ENCODE data around the gene MAGI2. TPM values are rescaled to one million over a fixed set of nuclear protein-coding genes. Genes with fewer than 3 reads are reported as not detected.

The MAGI2 gene
- total and polyA plus RNA-seq, 2 donors from 2014 or later: 4.4 to 9.0 TPM

DNA sequence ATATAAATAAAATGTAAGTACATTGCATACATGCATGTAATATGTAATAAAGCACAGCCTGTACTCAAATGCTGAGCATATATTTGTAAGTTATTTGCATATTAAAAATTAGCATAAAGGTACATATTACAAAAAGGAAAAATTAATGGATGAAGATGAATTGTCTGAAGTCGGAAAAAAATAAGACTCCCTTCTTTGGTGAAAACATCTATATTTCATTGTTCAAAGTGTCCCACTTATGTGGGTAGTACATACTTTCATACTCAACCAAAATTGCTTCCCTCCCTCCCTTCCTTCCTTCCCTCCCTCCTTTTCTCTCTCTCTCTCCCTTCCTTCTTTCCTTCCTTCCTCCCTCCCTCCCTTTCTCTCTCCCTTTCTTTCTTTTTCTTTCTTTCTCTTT is 498.1 kb downstream of the MAGI2 start:
- Histone ChIP-seq H3K9me3 (ENCODE audit: control insufficient read depth in 2 of 3, insufficient read depth in 1 of 3, low read length in 3 of 3) (no peaks in the 10 kb centered on the region), H3K4me3 (ENCODE audit: low read length in 3 of 3) (no peak overlapping the region), H3K36me3 (ENCODE audit: control insufficient read depth in 2 of 3, insufficient read depth in 3 of 3, low read length in 3 of 3) (no peaks in the 10 kb centered on the region), H3K9ac (ENCODE audit: low read length in 3 of 3) (no peak overlapping the region), H3K4me1 (ENCODE audit: control insufficient read depth in 2 of 3, insufficient read depth in 2 of 3, low read depth in 1 of 3, low read length in 3 of 3) (no peaks in the 10 kb centered on the region), H3K27ac (ENCODE audit: low read depth in 2 of 2, low read length in 2 of 2) (no peak overlapping the region), H3K27me3 (ENCODE audit: control insufficient read depth, insufficient read depth, low read length) (no peaks in the 10 kb centered on the region)
- FAIRE-seq (no peak), DNase-seq (no peak)
- intact Hi-C loops (cut with DNase I): no loop called here
- TF ChIP-seq, protein P1, sequence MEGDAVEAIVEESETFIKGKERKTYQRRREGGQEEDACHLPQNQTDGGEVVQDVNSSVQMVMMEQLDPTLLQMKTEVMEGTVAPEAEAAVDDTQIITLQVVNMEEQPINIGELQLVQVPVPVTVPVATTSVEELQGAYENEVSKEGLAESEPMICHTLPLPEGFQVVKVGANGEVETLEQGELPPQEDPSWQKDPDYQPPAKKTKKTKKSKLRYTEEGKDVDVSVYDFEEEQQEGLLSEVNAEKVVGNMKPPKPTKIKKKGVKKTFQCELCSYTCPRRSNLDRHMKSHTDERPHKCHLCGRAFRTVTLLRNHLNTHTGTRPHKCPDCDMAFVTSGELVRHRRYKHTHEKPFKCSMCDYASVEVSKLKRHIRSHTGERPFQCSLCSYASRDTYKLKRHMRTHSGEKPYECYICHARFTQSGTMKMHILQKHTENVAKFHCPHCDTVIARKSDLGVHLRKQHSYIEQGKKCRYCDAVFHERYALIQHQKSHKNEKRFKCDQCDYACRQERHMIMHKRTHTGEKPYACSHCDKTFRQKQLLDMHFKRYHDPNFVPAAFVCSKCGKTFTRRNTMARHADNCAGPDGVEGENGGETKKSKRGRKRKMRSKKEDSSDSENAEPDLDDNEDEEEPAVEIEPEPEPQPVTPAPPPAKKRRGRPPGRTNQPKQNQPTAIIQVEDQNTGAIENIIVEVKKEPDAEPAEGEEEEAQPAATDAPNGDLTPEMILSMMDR (IDR thresholded peaks at IDR 0.05; ENCODE audit: borderline replicate concordance, extremely low read depth, insufficient read depth): no peak

GRCh38 chr7:78953726-78954363 is 499.6 kb downstream of the MAGI2 start:
- no peak for FAIRE-seq

DNA sequence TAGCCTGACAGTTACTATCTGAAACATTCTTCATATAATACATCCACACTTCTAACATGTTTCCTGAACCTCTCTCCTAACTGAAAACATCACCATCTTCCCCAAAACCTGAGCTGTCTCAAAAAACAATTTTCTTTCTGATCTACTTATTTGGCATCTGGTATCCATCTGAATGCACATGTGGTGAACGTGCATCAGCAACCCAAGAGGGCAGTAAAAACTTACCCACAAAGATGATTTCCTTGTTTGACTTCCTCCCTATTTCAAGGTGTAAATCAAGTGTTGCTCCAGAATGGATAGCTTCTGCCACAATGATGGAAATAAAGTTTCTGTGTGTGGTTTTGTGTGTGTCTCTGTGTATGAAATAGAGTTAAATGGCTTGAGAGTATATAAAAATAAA is 500.4 kb downstream of the MAGI2 start:
- Histone ChIP-seq H3K4me1 (ENCODE audit: control insufficient read depth in 2 of 3, insufficient read depth in 2 of 3, low read depth in 1 of 3, low read length in 3 of 3) (no peaks in the 10 kb centered on the region), H3K27ac (ENCODE audit: low read depth in 2 of 2, low read length in 2 of 2) (no peak overlapping the region), H3K9me3 (ENCODE audit: control insufficient read depth in 2 of 3, insufficient read depth in 1 of 3, low read length in 3 of 3) (no peaks in the 10 kb centered on the region), H3K9ac (ENCODE audit: low read length in 3 of 3) (no peak overlapping the region), H3K4me3 (ENCODE audit: low read length in 3 of 3) (no peak overlapping the region), H3K36me3 (ENCODE audit: control insufficient read depth in 2 of 3, insufficient read depth in 3 of 3, low read length in 3 of 3) (no peaks in the 10 kb centered on the region), H3K27me3 (ENCODE audit: control insufficient read depth, insufficient read depth, low read length) (no peaks in the 10 kb centered on the region)
- FAIRE-seq (no peak), DNase-seq (no peak)
- TF ChIP-seq, protein P1 (IDR thresholded peaks at IDR 0.05; ENCODE audit: borderline replicate concordance, extremely low read depth, insufficient read depth): no peak
- intact Hi-C loops (cut with DNase I): no loop called here

More at GRCh38 chr7:78953726-78954363, 499.6 kb downstream of the MAGI2 start:
- no peak overlapping the region for H3K4me3 ChIP-seq (ENCODE audit: low read length in 3 of 3)
- H3K9me3 ChIP-seq (ENCODE audit: control insufficient read depth in 2 of 3, insufficient read depth in 1 of 3, low read length in 3 of 3): no peaks in the 10 kb centered on the region
- H3K9ac ChIP-seq (ENCODE audit: low read length in 3 of 3): no peak overlapping the region
- no peaks in the 10 kb centered on the region for H3K36me3 ChIP-seq (ENCODE audit: control insufficient read depth in 2 of 3, insufficient read depth in 3 of 3, low read length in 3 of 3)
- no peak overlapping the region for H3K27ac ChIP-seq (ENCODE audit: low read depth in 2 of 2, low read length in 2 of 2)
- DNase-seq: no peak
- H3K27me3 ChIP-seq (ENCODE audit: control insufficient read depth, insufficient read depth, low read length): no peaks in the 10 kb centered on the region
- intact Hi-C loops (cut with DNase I): no loop called here
- no peaks in the 10 kb centered on the region for H3K4me1 ChIP-seq (ENCODE audit: control insufficient read depth in 2 of 3, insufficient read depth in 2 of 3, low read depth in 1 of 3, low read length in 3 of 3)
- TF ChIP-seq, protein P1 (IDR thresholded peaks at IDR 0.05; ENCODE audit: borderline replicate concordance, extremely low read depth, insufficient read depth): no peak

DNA sequence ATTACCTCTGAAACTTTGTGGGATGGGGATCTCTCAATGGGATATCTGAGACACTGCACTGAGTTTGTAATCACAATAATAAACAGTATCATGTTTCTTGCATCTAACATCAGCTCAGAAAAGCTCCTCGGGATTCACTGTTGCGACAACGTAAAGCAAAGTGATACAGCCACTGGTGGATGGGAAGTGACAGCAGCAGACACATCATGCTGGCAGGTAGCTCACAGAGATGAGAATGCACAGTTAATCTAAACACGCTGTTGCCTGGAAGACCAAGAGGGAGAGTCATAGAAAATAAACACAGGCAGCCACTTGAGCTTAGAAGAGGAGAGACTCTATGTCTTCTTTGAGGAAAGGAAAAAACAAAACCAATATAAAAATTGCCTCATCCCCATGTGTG is 513.8 kb downstream of the MAGI2 start:
- FAIRE-seq (no peak), DNase-seq (peak in 2 of 5 donors; percentile 0 to 2)
- no peaks in the 10 kb centered on the region for H3K9me3 ChIP-seq (ENCODE audit: control insufficient read depth in 2 of 3, insufficient read depth in 1 of 3, low read length in 3 of 3)
- TF ChIP-seq, protein P1 (IDR thresholded peaks at IDR 0.05; ENCODE audit: borderline replicate concordance, extremely low read depth, insufficient read depth): no peak
- H3K27me3 ChIP-seq (ENCODE audit: control insufficient read depth, insufficient read depth, low read length): no peaks in the 10 kb centered on the region
- H3K4me3 ChIP-seq (ENCODE audit: low read length in 3 of 3): no peak overlapping the region
- no peak overlapping the region for H3K9ac ChIP-seq (ENCODE audit: low read length in 3 of 3)
- intact Hi-C loops (cut with DNase I): no loop called here
- H3K36me3 ChIP-seq (ENCODE audit: control insufficient read depth in 2 of 3, insufficient read depth in 3 of 3, low read length in 3 of 3): no peaks in the 10 kb centered on the region
- no peak overlapping the region for H3K27ac ChIP-seq (ENCODE audit: low read depth in 2 of 2, low read length in 2 of 2)
- no peaks in the 10 kb centered on the region for H3K4me1 ChIP-seq (ENCODE audit: control insufficient read depth in 2 of 3, insufficient read depth in 2 of 3, low read depth in 1 of 3, low read length in 3 of 3)
